ENCODE measurements around the gene ZNF432.

Gene ZNF432

GRCh38 chr19:51986309-51987291 lies 62.0 kb downstream of the ZNF432 start, which contains the start of gene ZNF350:
Gene ZNF350, minus strand, starts transcription at chr19:51986840. Its CDS starts 12,480 bp downstream, at chr19:51974360.
- Histone ChIP-seq H3K4me1 (no peaks in the 10 kb centered on the region; the same call in 1 of the 2 replicates), H3K4me3 (peak within 1 kb of the TSS; percentile 76), H3K36me3 (replicated peaks) (no peaks in the 10 kb centered on the region), H3K9me3 (peaks cover 2% of the 10 kb centered on the region; the same call in 1 of the 2 replicates), H3K27me3 (ENCODE audit: low read depth) (no peaks in the 10 kb centered on the region)
- DNase-seq (ENCODE audit: low spot score in 2 of 2): peak; percentile 89 to 94
- in situ Hi-C loops (cut with MboI; ENCODE audit: low sequenced_read_pairs): no loop called here

- DNase-seq (ENCODE audit: low spot score in 2 of 2): no peak
- H3K4me1 ChIP-seq: no peaks in the 10 kb centered on the region; the same call in 1 of the 2 replicates
- in situ Hi-C loops (cut with MboI; ENCODE audit: low sequenced_read_pairs): no loop called here
- peaks cover 2% of the 10 kb centered on the region for H3K9me3 ChIP-seq
- no peaks in the 10 kb centered on the region for H3K36me3 ChIP-seq (replicated peaks)
- H3K4me3 ChIP-seq: no peak overlapping the region
- H3K27me3 ChIP-seq (ENCODE audit: low read depth): no peaks in the 10 kb centered on the region
Measured at GRCh38 chr19:51983361-51983760, 65.3 kb downstream of the ZNF432 start.

All from HAP-1 (cell line).